GM12874 (cell line): ENCODE data around the gene ARHGAP42.

Experiments
- TF ChIP-seq, protein P1 (sequence below): IDR thresholded peaks from 2 replicates; pipeline ENCODE4 v1.5.1; 2011; ENCODE audit warnings: low read depth, mild to moderate bottlenecking, control low read depth, low read length, moderate library complexity; ENCODE audit not compliant: insufficient read depth

ARHGAP42 gene

DNA sequence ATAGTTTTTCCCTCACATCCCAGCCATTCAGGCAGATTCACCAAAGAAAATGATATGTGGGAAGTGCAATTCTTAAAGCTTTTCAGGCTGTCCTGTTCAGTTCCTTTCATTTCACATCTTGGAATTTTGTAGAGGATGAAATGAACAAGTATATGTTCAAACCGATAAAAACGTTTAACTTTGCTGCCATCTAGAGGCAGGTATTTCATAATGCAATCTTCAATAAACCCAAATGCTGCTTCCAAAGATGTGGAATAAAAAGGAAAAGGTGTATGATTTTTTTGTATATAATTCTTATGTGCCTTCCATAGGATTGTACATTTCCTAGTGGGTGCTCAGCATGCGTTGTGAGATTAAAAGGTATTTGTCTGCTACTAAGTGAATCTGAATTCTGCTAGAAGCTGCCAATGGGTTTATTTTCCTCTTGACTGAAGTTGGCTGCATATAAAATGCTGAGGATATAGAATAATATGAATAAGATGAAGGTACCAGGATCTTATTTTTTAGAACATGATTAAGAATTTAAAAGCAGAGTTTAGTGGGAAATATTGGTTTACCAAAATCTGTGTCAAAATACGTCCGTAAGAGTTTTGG, 243.2 kb downstream of the ARHGAP42 start:
- TF ChIP-seq, protein P1, sequence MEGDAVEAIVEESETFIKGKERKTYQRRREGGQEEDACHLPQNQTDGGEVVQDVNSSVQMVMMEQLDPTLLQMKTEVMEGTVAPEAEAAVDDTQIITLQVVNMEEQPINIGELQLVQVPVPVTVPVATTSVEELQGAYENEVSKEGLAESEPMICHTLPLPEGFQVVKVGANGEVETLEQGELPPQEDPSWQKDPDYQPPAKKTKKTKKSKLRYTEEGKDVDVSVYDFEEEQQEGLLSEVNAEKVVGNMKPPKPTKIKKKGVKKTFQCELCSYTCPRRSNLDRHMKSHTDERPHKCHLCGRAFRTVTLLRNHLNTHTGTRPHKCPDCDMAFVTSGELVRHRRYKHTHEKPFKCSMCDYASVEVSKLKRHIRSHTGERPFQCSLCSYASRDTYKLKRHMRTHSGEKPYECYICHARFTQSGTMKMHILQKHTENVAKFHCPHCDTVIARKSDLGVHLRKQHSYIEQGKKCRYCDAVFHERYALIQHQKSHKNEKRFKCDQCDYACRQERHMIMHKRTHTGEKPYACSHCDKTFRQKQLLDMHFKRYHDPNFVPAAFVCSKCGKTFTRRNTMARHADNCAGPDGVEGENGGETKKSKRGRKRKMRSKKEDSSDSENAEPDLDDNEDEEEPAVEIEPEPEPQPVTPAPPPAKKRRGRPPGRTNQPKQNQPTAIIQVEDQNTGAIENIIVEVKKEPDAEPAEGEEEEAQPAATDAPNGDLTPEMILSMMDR, result peak; percentile 37; the same call in 1 of the 2 replicates

DNA sequence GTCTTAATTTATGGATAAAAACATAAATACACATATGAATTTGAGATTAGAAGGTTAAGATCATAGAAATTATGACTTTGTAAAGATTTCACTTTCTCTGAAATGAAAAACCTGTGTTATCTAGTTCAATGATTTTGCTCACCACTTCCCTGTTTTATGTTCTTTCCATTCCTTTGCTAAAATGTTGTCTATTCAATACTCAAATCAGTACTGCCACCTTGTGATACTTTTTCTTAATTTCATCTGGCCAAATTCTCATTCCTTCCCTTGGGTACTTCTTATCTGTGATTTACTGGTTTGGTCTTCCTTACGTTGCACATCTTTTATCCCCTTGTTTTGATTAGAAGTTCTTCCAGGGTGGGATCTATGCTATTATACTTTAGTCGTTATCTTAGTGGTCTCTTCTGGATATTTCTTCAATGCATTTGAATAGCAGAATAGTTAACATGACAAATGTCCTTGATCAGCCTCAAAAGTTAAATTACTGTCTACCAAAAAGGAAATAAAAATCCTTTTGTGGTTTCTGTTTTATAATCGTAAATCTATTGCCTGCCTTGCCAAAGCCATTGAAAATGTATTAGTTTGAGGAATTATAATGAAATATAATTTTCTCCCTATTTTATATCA, 245.5 kb downstream of the ARHGAP42 start:
- TF ChIP-seq, protein P1, result no peak

DNA sequence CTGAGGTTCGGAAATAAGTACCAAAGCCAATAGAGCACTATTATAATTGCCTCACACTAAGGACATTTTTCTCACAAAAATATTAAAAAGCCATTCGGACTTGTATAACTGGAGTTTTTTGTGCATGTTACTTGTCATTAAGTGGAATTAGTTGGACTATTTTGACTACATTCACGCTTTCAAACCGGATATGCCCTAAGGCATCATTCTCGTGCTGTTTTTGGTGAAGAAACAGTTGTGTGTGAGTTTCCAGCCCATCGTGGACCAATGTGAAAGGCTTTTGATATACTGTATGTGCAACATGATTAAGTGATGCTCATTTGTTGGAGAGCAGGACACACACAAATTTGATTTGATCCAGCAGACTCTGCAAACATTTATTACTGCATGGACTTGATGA, 249.7 kb downstream of the ARHGAP42 start:
- TF ChIP-seq, protein P1, result no peak

DNA sequence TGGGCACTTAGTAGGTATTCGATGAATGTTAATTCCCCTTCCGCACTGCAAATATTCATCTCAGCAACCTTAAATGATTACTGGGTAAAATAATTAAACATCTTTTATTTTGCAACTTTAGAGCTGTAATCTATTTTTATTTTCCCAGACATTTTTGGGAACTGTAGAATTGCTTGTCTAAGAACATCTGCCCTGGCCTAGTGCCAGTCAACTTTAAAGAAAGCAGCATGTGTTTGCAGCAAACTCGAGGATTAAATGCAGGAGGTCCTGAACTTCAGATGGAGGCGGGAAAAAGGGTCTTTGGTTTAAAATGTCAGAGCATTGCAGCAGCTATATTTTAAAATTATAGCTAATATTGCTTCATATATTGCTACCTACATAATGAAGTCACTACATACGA, 252.5 kb downstream of the ARHGAP42 start:
- TF ChIP-seq, protein P1, result no peak

DNA sequence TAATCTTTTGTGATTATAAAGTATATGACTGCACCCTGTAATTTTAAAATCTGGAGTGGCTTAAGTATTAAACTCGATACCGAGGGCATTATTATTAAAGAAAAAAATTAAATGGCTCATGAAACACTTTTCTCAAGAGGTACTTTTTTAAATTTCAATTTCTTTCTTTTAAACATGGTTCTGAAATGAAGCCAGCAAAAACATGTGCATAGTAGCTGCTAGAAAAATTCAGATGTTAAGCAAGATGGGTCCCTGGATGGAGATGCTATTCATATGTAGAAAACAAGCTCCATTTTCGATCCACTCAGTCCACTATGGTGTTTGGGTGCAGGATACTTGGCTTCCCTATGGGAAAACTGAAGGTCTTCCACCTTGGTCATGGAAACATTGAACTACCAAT, 253.0 kb downstream of the ARHGAP42 start:
- TF ChIP-seq, protein P1, result no peak

DNA sequence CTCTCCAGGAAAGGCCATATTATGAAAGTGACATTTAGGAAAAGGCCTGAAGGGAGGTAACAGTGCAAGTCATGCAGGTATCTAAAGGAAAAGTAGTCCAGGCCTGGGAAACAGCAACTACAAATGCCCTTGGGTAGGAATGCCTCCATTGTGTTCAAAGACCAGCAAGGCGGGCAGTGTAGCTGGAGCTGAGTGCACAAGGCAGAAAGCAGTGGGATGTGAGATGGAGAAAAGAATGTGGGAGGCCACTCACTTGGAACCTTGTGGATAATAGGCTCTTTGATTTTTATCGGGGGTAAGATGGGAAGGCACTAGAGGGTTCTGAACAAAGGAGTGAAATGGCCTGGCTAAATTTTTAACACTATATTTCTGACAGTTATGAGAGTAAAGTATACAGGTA, 253.9 kb downstream of the ARHGAP42 start:
- TF ChIP-seq, protein P1, result no peak

DNA sequence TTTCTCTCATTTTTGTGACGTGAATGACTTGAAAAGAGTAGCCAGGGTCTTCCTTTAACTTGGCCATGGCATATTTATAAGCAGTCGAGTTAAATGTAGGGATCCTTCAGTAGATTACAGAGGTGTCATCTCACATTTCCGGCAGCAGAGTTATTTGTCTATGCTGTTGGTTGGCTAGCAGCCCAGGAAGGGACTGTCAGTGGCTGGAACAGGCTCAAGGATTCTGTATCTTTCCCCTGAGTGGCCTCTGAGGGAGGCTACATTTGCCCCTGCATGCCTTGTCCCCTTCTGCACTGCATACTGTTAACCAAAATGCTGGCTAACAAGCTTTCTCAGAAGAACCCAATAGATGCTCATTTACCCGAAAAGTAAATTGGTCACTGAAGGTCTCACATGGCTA, 254.9 kb downstream of the ARHGAP42 start:
- TF ChIP-seq, protein P1, result no peak
